Body of pancreas (tissue), 4 donors: ENCODE measurements around the gene TENT4B.

Experiments
- POLR2A ChIP-seq, 3 donors: fragments of 450-650 bp; IDR thresholded peaks; one replicate each; pipeline ENCODE4 v1.6.1; 2016; ENCODE audit warnings: antibody characterized with exemption in 3 of 3, mild to moderate bottlenecking in 2 of 3
- TF ChIP-seq, protein P1 (sequence below), 7 experiments: fragments of 450-650 bp in 4 of 7; fragments of 200-600 bp in 3 of 7; sonication (generic) in 3 of 7; IDR thresholded peaks; one replicate each; pipeline ENCODE4 v1.5.1; 2016 to 2019; ENCODE audit warnings: antibody characterized with exemption in 7 of 7

- no peak for TF ChIP-seq POLR2A (IDR thresholded peaks at IDR 0.05)
- TF ChIP-seq, protein P1, sequence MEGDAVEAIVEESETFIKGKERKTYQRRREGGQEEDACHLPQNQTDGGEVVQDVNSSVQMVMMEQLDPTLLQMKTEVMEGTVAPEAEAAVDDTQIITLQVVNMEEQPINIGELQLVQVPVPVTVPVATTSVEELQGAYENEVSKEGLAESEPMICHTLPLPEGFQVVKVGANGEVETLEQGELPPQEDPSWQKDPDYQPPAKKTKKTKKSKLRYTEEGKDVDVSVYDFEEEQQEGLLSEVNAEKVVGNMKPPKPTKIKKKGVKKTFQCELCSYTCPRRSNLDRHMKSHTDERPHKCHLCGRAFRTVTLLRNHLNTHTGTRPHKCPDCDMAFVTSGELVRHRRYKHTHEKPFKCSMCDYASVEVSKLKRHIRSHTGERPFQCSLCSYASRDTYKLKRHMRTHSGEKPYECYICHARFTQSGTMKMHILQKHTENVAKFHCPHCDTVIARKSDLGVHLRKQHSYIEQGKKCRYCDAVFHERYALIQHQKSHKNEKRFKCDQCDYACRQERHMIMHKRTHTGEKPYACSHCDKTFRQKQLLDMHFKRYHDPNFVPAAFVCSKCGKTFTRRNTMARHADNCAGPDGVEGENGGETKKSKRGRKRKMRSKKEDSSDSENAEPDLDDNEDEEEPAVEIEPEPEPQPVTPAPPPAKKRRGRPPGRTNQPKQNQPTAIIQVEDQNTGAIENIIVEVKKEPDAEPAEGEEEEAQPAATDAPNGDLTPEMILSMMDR (IDR thresholded peaks at IDR 0.05): no peak
These were observed 102.4 kb downstream of the TENT4B start for GRCh38 chr16:50255538-50255937.
